HG02870 (cell line): ENCODE measurements around the gene RPS19BP1.
"Not testable (repeated sequence)": the region's sequence is repeated elsewhere in the genome, so short reads cannot be mapped to it uniquely, and the experiment has no call there.

Source experiments
- ATAC-seq: cut with Tn5 transposase; IDR thresholded peaks from one replicate; pipeline ENCODE4 v1.9.1; 2021; ENCODE audit warnings: mild to moderate bottlenecking, moderate library complexity; ENCODE audit not compliant: unreplicated experiment

Gene RPS19BP1

DNA sequence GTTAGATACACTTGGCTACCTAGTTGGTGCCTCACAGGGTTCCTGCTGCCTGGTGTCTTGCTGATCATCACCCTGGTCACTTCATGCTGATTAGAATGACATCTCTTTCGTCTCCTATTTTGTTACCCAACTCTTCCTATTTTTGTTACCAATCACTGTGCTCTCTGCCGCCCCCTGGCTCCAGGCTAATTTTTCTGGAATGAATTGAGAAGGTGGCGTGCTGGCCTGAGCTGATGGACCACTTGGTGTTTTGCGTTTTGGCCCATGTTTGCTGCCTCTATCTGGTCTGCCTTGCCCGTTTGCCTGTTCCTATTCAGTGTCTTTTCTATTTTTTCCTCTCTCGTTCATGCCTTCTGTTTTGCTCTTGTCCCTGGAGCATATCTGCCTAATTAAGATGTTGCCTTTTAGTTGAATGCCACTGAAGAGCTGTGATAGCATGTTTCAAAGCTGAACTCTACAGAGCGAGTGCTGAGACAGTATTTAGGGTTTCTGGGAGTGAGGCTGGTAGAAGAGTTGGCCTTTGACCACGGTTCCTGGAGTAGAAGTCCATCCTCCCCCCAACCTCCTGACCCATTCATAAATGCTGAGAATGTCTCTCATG is 18.1 kb downstream of the RPS19BP1 start:
- ATAC-seq: no peak

GRCh38 chr22:39513791-39514190 is 18.8 kb downstream of the RPS19BP1 start:
- ATAC-seq: no peak

DNA sequence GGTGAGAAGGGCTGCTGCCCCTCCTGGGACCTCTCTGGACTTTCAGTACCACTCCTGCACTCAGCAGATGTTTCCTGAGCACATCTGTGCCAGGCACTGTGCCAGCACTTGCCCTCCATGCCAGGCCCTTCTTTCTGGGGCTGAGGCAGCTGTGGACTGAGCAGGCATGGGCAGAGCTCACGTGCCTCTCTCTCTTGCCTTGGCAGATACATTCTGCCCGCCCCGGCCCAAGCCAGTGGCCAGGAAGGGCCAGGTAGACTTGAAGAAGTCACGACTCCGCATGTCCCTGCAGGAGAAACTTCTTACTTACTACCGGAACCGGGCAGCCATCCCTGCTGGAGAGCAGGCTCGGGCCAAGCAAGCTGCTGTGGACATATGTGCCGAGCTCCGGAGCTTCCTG is 20.5 kb downstream of the RPS19BP1 start:
- ATAC-seq: no peak

DNA sequence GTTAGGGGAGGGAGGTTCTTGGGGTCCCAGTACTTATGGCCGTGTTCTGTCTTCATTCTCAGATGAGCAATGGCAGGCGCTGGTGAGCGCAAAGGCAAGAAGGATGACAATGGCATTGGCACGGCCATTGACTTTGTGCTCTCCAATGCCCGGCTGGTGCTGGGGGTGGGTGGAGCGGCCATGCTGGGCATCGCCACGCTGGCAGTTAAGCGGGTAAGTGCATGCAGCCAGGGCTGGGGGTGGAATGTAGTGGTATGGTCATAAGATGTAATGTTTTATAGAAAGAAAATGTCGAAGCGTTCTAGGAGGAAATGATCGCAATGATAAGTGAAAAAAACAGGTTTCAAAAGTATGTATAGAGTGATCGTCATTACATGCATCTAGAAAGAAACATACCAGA is 21.3 kb downstream of the RPS19BP1 start:
- no peak for ATAC-seq

- ATAC-seq: no peak
These were observed 21.9 kb downstream of the RPS19BP1 start for GRCh38 chr22:39510529-39511149.

GRCh38 chr22:39508393-39508792 is 24.2 kb downstream of the RPS19BP1 start:
- no peak for ATAC-seq

GRCh38 chr22:39507021-39507420 is 25.5 kb downstream of the RPS19BP1 start:
- ATAC-seq: not testable (repeated sequence)

- ATAC-seq: no peak
These were observed 28.5 kb downstream of the RPS19BP1 start for GRCh38 chr22:39504071-39504470.

- ATAC-seq: no peak
These were observed 28.9 kb downstream of the RPS19BP1 start for GRCh38 chr22:39503630-39504029.

DNA sequence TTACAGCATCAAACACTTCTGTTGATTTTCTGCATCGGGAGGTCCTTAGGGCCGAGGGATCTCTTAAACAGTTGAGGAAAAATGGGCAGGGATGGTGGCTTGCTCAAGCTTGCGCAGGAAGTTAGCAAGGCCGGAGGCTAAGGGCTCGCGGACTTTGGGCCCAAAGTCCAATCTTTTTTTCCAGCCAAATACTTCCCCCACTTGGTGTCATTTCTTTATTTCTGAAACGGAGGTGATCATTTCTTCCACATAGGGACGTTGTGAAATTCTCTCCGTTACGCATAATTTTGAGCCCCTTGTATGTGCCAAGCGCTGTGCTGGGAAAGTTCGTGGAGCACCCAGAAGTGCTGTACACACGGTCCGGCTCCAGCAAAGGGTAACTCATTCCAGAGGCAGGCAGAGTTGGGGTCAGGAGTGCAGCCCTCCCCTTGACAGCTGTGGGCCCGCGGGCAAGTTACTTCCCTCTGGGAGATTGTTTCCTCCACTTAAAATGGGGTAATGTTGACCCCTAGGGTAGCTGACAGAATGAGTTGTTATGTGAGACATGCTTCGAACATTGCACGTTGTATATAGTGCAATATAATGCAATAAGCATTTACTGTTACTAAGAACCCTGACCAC is 29.6 kb downstream of the RPS19BP1 start:
- no peak for ATAC-seq

DNA sequence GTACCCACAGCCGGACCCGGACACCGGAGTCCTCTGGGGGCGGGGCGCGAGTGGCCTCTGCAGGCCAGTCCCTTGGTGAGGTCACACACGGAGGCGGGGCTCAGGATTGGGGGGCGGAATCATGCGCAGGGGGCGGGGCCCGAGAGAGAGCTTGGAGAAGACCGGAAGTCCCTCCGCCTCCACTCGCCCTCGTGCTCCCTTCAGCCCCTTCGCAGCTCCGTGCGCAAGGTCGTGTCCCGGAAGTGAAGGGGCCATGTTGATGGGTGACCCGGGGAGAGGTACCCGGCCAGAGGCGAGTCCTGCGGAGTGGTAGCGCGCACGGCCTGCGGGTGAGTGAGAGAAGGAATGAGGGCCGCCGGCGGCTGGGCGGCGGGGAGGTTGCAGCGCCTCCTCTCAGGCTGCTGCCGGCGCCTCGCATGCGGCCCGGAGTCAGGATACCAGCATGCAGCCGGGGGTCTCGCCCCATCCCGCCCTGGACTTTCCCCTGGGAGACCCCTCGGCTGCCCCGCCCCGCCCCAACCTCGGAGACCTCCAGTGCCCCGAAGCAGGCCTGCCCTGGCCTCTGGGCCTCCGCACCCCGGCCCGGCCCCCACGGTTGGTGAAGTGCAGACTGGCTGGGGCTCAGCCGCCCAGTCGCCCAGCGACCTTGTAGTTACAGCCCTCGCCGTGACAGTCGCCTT is 30.3 kb downstream of the RPS19BP1 start, which contains the start of gene MIEF1:
Gene MIEF1, plus strand, starts transcription at position 182 of the 680 bp plus-strand sequence. CDS start 9,005 bp downstream, outside the sequence.
- ATAC-seq: peak; percentile 89

- ATAC-seq: no peak
These were observed 30.9 kb downstream of the RPS19BP1 start for GRCh38 chr22:39501644-39502108.

DNA sequence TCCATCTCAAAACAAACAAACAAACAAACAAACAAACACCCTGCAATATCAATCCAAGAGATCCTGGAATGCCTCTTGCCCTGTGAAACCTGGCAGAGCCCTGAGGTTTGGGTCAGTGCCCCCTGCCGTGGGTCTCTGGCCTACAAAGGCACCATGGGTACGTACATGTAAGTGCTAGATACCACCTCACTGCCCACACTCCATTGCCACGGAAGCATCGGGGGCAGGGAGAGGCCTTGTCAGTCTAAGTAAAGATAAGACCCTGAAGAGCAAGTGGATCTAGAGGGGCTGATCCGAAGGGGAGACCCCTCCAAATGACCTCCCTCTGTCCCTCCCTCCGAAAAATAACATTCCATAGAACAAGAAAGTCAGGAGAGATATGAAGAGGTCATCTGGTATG is 32.4 kb downstream of the RPS19BP1 start:
- no peak for ATAC-seq

GRCh38 chr22:39498802-39499201 is 33.7 kb downstream of the RPS19BP1 start:
- ATAC-seq: no peak

- no peak for ATAC-seq
These were observed 34.2 kb downstream of the RPS19BP1 start for GRCh38 chr22:39498368-39498767.

- ATAC-seq: no peak
These were observed 35.1 kb downstream of the RPS19BP1 start for GRCh38 chr22:39497429-39497828.

- ATAC-seq: peak; percentile 45
These were observed 36.3 kb downstream of the RPS19BP1 start for GRCh38 chr22:39496131-39496838.

GRCh38 chr22:39494471-39495120 is 38.0 kb downstream of the RPS19BP1 start:
- ATAC-seq: no peak

GRCh38 chr22:39493759-39494158 is 38.8 kb downstream of the RPS19BP1 start:
- ATAC-seq: no peak

DNA sequence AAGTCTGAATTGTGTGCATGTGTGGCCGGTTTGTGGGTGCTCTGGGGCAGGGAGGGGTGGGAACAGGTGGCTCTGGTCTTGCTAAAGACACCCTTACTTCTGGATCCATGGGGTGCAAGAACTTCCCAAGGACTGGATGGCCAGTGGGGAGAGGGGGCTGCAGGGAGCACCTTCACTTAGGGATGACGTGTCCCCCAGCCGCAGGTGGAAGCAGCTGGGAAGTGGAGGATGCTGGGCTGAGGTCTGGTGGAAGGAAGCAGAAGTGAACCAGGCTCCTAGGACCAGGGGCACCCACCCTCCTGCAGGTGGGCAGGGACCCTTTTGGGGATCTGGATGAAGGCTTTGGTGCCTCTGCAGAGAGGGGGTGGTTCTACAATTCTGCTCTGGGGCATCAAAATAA is 40.4 kb downstream of the RPS19BP1 start:
- ATAC-seq: no peak
